GM12891 (cell line): ENCODE measurements around the gene WASL. TPM values are rescaled to one million over a fixed set of nuclear protein-coding genes. Genes with fewer than 3 reads are reported as not detected.
"Not testable (repeated sequence)": the region's sequence is repeated elsewhere in the genome, so short reads cannot be mapped to it uniquely, and the experiment has no call there.

Source experiments
- DNase-seq: peaks from one replicate; pipeline ENCODE4 v3.0.0; 2011; ENCODE audit warnings: low spot score; ENCODE audit not compliant: insufficient read length
- FAIRE-seq: peaks from 2 replicates; lab custom pipeline; 2011; peaks lifted over from hg19 to GRCh38; lab: Jason Lieb, UNC
- PAX5 ChIP-seq: IDR thresholded peaks from 2 replicates; pipeline ENCODE4 v1.6.1; 2011; ENCODE audit warnings: low read length, moderate library complexity, mild to moderate bottlenecking; ENCODE audit not compliant: insufficient read depth, severe bottlenecking
- POLR2A ChIP-seq: IDR thresholded peaks from 2 replicates; pipeline ENCODE4 v1.6.1; 2011; ENCODE audit warnings: low read depth, low read length, control low read depth
- POLR2AphosphoS5 ChIP-seq: IDR thresholded peaks from 2 replicates; pipeline ENCODE4 v1.6.1; 2011; ENCODE audit warnings: low read depth, low read length, control low read depth
- POU2F2 ChIP-seq: IDR thresholded peaks from 2 replicates; pipeline ENCODE4 v1.6.1; 2011; ENCODE audit warnings: low read depth, mild to moderate bottlenecking, control low read depth, low read length, moderate library complexity
- SPI1 ChIP-seq: IDR thresholded peaks from 2 replicates; pipeline ENCODE4 v1.6.1; 2011; ENCODE audit warnings: low read depth, low read length, control low read depth
- TAF1 ChIP-seq: IDR thresholded peaks from 2 replicates; pipeline ENCODE4 v1.6.1; 2011; ENCODE audit warnings: low read depth, low read length, control low read depth
- polyA plus RNA-seq: library from polyadenylated mRNA; unstranded; fragments of >200 nt; gene quantifications from one replicate; pipeline ENCODE4 v1.2.1, GENCODE V29; 2012; ENCODE audit warnings: low read depth, missing spikeins, inconsistent platforms; ENCODE audit not compliant: missing spikeins

WASL gene
- 2.3 TPM for polyA plus RNA-seq

GRCh38 chr7:123748734-123749536 is at the start of gene WASL:
Gene WASL (minus strand): TSS chr7:123749003. CDS start chr7:123748734, 269 bp downstream.
- FAIRE-seq (peak; percentile 97), DNase-seq (peak; percentile 66)
- no peak; the same call in 1 of the 2 replicates for TF ChIP-seq POU2F2
- TF ChIP-seq PAX5: peak; percentile 2
- TF ChIP-seq POLR2AphosphoS5: peak; percentile 67
- TF ChIP-seq SPI1: no peak
- peak; percentile 70 for TF ChIP-seq TAF1
- TF ChIP-seq POLR2A: peak; percentile 90

GRCh38 chr7:123797673-123798531 is 49.1 kb upstream of the WASL start:
- TF ChIP-seq POLR2AphosphoS5 (no peak), SPI1 (no peak), POLR2A (no peak), PAX5 (no peak), TAF1 (no peak)
- FAIRE-seq: no peak
- DNase-seq: no peak

GRCh38 chr7:123796568-123796967 is 47.8 kb upstream of the WASL start:
- no peak for TF ChIP-seq POLR2AphosphoS5
- TF ChIP-seq SPI1: no peak
- TF ChIP-seq TAF1: no peak
- no peak for TF ChIP-seq PAX5
- TF ChIP-seq POLR2A: no peak
- TF ChIP-seq POU2F2: no peak
- DNase-seq (no peak), FAIRE-seq (no peak)

- DNase-seq: no peak
Observed at GRCh38 chr7:123795917-123796316, 47.1 kb upstream of the WASL start.

GRCh38 chr7:123795116-123795515 is 46.3 kb upstream of the WASL start:
- DNase-seq, FAIRE-seq: not testable (repeated sequence)

More at GRCh38 chr7:123795917-123796316, 47.1 kb upstream of the WASL start:
- TF ChIP-seq TAF1 (no peak), SPI1 (no peak), POLR2A (no peak), POU2F2 (no peak), PAX5 (no peak), POLR2AphosphoS5 (no peak)
- FAIRE-seq: no peak

- no peak for FAIRE-seq
- TF ChIP-seq PAX5: no peak
- no peak for TF ChIP-seq POLR2A
- TF ChIP-seq POU2F2: no peak
- TF ChIP-seq SPI1: no peak
- TF ChIP-seq POLR2AphosphoS5: no peak
- no peak for TF ChIP-seq TAF1
- no peak for DNase-seq
Observed at GRCh38 chr7:123792547-123792946, 43.7 kb upstream of the WASL start.

- TF ChIP-seq TAF1 (no peak), POU2F2 (no peak), POLR2A (no peak), SPI1 (no peak), PAX5 (no peak), POLR2AphosphoS5 (no peak)
- FAIRE-seq (no peak), DNase-seq (no peak)
Observed at GRCh38 chr7:123791001-123791400, 42.2 kb upstream of the WASL start.

- no peak for FAIRE-seq
Observed at GRCh38 chr7:123789817-123790216, 41.0 kb upstream of the WASL start.

GRCh38 chr7:123789206-123789784 is 40.5 kb upstream of the WASL start:
- FAIRE-seq: no peak
- DNase-seq: no peak
- TF ChIP-seq POU2F2: no peak

More at GRCh38 chr7:123789817-123790216, 41.0 kb upstream of the WASL start:
- no peak for DNase-seq
- no peak for TF ChIP-seq POLR2A

GRCh38 chr7:123788584-123788983 is 39.8 kb upstream of the WASL start:
- DNase-seq: no peak
- no peak for TF ChIP-seq POLR2A
- no peak for TF ChIP-seq POU2F2
- no peak for TF ChIP-seq TAF1
- no peak for TF ChIP-seq PAX5
- no peak for TF ChIP-seq POLR2AphosphoS5
- no peak for TF ChIP-seq SPI1
- FAIRE-seq: no peak
